ENCODE results near the gene CD300A.

CD300A gene

DNA sequence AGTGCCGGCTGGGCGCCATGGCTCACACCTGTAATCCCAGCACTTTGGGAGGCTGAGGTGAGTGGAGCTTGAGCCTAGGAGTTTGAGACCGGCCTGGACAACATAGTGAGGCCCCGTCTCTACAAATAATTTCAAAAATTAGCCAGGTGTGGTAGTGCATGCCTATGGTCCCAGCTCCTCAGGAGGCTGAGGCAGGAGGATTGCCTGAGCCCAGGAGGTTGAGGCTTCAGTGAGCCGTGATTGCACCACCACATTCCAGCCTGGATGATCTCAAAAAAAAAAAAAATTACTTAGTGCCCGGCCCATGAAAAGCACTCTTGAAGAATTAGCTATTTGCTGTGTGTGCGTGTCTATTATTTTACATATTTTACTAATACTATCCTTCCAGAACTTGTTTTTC lies 24.9 kb upstream of the CD300A start:
- no peak for DNase-seq

DNA sequence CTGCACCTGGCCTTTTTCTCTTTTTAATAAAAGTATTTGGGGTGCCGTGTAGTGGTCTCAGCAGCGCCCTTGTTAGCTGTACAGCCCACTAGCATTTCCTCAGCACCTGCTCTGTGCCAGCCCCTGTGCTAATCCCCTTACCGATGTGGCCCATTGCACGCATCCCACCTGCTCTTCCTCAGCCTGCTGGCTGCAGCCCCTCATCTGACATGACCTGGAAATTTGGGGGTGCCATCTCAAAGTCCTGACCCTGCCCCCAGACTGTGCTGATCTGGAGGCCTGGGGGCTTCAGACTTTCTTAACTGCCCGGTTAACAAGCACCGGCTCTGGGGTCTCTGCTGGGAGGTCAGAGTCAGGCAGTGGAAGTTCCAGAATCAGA lies 24.2 kb upstream of the CD300A start:
- no peak for DNase-seq

DNA sequence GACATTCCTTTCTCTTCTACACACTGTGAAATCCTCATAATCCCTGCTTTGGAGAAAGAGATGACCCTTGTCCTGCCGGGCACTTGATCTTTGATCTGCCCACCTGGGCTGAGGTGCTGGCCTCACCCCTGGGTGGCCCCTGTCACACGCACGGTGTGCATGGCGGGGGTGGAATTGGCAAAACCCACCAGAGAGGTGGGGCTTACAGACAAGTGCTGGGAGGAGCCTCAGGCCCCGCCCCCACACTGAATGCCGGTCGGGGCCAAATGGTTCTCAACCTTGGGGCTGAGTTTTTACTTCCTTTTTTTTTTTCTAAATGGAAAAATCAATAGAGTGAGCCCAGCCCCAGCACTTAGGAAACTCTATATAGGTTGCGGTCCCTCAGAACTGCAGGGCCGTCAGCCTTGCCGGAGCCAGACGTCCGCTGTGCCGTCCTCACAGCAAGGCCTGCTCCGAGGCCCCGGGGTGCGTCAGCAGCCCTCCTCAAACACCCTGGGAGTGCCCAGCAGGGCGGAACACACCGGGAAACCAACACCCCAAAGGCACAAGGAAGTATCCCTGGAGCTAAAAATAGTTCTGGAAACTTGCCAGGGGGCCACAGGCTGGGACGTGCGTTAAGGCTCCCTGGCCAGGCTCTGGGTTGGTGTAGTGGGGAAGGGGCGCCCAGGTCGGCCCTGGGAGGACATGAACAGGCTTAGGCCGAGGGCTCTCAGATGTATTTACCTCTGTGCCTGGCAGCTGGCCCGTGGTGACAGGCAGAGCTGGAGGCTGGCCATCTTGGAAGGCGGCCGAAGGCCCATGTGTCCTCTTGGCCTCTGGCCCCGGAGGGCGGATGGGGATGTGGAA lies 23.5 kb upstream of the CD300A start:
- peak; percentile 24 for DNase-seq

DNA sequence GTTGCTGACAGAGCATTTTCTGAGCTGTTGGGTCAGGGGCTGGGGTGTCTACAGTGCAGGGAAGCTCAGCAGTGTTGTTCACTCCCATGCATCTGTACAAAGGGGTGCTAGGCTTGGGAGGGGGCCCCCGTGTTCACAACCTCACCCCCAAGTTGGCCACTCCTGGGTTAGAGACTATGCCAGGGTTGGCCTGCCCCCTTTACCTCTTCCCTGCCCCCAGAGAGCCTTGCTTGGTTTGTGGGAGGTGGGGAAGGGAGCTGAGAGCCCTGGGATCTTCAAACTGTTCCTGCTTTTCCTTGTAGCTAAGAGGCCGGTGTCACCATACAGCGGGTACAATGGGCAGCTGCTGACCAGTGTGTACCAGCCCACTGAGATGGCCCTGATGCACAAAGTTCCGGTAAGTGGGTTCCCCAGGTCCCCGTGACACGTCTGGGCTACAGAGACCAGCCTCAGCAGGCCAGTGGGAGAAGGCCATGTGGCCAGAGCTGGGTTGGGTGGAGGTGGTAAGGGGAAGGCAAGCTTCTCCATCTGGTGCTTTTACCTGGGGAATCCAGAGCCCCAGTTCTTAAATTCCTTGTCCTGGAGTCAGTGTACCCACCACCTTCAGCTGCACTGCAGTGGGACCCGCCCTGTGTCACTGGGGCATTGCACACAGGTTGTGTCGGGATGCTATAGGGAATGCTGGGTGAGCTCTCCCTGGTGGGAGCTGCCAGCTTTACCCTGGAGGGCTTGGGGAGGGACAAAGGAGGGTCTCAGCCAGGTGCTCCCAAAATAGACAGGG lies 22.7 kb upstream of the CD300A start:
- no peak for DNase-seq

DNA sequence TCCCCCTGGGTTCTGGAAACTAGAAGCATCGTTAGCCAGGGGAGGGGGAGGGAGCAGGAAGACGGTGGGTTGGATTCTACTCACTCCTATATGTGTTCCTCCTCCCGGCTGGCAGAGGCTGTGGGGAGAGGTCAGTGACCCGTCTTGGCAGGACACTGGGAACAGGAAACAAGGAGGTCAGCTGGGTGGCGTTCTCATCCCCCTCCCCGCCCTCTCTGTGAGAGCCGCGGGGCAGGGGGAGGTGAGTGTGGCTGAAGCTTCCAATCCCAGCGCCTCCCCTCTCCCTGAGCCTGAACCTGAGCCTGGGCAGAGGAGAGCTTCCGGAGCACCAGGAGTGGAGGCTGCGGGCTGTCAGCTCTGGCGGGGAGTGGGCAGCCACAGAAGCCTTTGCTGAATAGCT lies 22.0 kb upstream of the CD300A start:
- DNase-seq: no peak

DNA sequence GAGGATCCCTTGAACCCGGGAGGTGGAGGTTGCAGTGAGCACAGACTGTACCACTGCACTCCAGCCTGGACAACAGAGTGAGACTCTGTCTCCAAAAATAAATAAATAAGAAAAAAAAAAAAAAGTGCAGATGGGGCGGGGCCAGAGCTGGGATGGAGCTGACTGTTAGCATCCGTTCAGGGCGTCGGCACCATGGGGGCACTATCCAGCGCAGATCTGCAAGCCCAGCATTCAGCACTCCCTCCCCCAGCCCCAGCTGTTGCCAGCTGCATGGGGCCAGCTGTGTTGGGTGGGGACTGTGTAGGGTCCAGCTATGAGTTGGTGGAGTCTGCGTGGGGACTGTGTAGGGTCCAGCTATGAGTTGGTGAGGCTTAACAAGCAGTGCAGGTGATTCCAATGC lies 21.3 kb upstream of the CD300A start:
- no peak for DNase-seq

DNA sequence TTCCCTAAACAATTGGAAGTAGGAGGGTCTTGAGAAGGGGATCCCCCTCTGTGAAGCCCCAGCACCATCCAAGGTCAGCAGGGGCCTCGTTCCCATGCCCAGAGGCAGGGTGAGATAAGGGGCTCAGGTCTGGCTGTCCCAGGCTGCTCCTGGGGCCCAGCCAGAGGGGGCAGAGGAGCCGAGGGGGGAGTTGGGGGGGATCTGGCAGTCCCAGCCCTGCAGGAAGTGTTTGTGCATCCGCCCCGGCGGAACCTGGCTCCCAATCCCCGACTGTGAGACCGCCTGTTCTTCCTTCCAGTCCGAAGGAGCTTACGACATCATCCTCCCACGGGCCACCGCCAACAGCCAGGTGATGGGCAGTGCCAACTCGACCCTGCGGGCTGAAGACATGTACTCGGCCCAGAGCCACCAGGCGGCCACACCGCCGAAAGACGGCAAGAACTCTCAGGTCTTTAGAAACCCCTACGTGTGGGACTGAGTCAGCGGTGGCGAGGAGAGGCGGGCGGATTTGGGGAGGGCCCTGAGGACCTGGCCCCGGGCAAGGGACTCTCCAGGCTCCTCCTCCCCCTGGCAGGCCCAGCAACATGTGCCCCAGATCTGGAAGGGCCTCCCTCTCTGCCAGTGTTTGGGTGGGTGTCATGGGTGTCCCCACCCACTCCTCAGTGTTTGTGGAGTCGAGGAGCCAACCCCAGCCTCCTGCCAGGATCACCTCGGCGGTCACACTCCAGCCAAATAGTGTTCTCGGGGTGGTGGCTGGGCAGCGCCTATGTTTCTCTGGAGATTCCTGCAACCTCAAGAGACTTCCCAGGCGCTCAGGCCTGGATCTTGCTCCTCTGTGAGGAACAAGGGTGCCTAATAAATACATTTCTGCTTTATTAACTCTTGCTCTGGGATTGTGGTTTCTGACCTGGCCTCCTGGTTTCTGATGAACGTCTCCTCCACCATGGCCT lies 19.6 kb upstream of the CD300A start:
- DNase-seq: no peak

DNA sequence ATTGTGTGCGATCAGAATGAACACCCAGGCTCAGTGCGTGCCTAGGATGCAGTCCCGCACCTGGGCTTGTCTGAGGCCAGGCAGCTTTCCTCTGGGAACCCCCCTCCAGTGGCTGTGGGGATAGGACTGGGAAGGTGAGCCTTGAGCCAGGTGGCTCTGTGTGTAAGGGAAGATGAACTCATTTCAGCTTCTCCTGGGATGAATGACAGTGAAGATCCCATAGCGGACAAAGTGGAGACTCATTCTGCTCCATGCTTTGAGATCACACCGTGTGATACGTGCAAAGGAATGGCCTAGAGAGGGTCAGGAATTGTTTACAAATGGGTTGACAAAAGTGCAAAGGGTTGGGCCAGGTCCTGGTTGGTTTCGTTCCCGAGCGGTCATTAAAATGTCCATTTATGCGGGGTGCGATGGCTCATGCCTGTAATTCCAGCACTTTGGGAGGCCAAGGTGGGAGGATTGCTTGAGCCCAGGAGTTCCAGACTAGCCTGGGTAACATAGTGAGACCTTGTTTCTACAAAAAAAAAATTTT lies 18.7 kb upstream of the CD300A start:
- no peak for DNase-seq

DNA sequence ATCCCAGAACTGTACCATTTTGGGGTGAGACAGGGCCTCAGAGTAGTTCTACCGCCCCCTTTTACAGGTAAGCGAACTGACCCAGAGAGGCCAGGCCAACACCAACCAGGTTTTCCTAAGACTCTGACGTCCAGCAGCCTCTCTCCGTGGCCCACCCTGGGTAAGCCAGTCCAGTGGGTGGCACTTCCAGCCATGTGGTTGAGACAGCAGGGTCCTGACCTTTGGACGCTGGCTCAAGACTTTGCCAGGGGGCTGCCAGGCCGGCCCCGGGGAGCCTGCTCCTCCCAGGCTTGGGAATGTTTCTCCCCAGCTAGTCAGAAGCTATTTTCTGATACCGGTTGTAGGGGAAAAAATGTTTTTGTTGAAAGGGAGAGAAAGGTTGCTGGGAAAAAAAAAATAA lies 17.7 kb upstream of the CD300A start:
- no peak for DNase-seq

DNA sequence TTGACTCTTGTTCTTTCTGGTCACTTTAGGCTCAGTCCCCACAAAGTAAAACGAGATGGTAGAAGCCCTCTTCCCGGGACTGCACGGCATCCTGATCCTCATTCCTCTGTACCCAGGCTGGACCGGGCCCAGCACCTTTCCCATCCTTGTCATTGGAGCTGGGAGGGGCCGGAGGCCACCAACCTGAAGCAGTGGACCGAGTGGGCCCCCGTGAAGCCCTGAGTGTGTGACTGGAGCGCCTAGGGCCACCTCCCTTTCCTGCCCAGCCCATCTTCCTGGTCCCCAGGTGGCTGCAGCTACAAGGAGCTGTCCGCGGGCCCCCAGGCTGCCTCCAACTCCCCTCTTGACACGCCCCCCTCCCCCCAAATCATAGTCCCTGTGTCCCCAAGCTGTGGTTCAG lies 17.1 kb upstream of the CD300A start:
- DNase-seq: no peak

DNA sequence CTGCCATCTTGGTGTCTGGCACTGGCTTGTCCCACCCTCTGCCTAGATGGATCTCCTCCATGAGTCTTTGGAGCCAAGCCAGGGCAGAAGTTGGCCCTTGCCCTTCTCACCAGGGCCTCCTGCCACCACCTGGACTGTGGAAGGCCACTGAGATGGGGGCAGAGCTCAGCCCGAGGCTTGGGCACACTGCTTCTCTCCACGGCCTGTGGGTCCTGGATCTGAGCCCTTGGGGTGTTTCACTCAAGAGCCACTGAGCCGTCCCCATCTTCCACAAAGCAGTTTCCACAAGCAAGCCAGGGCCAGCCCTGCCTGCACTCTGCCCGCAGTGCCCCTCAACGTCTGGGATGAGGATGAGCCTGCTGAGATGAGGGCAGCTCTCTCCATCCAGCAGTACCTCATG lies 16.7 kb upstream of the CD300A start:
- no peak for DNase-seq

DNA sequence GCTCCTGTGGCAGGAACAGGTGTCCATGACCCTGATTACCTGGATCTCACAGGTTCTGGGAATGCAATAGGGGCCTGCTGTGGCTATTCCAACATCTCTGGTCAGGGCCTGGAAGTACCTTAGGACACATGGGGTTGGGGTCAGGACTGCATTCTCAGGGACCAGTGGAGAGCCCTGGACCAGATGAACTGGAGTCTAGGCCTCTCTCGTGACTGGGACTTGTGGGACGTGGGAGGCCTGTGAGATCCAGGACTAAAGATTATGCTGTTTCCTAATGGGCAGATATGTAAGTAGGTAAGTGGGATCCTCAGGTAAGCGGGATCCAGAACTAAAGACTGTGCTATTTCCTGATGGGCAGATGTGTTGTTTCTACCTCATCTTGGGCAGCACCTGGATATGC lies 16.2 kb upstream of the CD300A start:
- no peak for DNase-seq

DNA sequence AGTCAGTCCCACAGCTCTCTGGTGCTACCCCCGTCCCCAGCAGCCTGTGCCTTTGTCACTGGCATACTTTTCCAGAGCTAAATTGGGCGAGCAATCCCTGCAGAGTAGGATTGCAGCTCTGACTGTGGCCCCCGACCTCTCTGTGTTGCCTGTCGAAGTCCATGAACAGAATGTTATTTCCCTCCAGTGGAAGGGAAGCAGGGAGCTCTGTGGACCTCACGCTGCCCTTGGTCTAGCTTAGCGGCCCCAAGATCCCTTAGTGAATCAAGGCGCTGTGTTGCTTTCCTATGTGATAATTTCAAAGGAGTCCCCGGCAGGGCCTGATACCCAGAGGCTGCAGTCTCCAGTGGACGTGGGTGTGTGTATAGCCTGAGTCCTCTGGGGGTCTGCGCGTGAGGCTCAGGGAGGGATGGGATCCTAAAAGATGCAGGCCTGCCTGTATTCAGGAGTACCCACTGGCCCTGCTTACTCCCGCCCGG lies 15.5 kb upstream of the CD300A start:
- no peak for DNase-seq

DNA sequence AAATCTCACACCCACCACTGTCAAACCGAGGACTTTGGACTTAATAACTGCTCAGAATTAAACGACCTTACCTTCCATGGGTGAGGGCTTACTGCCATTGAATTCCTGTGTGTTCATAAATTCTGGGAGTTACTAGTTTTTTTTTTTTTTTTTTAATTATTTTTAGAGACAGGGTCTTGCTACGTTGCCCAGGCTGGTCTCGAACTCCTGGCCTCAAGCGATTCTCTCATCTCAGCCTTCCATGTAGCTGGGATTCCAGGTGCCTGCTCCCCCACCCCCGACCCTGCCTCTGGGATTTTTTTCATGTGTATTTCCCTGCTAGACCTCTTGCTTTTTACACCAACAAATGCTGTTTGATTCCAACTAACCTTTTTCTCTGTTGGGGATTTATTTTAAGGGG lies 14.9 kb upstream of the CD300A start:
- DNase-seq: no peak

DNA sequence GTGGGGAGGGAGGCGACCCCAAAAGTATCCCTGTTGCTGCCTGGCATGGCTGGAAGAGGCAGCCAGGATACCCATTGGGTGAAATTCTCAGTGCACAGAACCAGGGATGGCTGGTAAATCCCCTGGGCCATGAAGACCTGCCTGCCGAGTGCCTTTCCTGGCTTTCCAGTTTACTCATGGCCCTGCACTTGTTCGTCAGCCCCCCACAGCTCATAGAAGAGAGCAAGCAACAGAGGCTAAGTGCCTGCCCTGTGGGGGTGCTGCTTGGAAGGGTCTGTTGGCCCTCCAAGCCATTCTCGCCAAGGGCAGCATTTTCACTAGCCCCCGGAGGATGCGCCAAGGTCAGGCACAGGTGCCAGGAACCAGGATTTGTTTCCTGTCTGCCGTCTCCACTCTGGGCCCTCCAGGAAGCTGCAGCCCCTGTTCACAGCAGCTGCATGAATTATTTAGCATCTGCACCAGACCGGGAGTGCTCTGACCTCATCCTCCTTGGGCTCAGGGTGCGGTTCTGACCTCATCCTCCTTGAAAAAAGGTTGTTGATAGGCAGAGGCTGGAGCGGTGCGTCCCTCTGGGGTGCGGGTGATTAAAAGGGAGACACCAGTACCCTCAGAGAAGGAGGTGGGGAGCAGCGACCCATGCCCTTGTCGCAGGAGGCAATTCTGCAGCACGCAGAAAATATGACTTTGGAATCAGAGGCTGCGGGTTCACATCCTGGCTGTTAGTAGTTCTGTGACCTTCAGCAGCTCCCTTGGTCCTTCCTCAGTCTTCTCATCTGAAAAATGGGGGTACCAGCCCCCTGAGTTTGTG lies 14.2 kb upstream of the CD300A start:
- DNase-seq: peak; percentile 13

DNA sequence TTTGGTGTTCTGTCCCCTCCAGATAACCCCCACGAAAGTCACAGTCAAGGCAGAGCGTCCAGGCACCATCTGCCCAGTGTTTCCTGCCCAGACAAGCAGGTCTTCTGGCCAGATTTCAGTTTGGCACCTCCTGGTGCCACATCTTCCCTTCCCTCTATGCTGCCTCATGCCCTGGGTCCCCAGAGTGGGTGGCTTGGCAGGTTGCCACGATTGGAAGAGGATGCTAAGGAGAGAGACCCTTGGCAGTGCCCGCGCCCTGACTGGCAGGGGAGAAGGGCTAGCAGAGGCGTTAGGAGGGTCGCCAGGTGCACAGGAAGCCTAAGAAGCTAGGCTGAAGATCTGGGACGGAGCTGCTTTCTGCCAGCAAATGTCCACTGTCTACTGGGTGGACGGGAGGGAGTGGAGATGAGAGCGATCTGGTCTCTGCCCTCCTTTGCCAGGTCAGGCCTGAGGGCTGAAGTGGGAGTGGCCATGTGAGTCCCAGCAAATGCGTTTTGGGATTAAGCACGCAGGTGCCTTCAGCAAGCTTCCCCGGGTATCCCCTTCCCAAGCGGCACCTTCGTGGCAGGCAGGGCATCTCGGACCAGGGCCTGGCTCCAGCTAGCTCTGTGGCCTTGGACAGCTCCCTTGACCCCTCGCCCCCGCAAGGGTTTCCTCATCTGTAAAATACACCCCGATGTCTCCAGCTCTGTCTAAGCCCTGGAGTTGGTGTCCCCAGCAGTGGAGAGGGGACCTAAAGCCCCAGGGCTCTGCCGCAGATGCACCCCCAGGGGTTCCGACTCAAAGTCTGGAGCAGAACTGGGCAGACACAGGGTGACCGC lies 13.4 kb upstream of the CD300A start:
- DNase-seq: no peak

DNA sequence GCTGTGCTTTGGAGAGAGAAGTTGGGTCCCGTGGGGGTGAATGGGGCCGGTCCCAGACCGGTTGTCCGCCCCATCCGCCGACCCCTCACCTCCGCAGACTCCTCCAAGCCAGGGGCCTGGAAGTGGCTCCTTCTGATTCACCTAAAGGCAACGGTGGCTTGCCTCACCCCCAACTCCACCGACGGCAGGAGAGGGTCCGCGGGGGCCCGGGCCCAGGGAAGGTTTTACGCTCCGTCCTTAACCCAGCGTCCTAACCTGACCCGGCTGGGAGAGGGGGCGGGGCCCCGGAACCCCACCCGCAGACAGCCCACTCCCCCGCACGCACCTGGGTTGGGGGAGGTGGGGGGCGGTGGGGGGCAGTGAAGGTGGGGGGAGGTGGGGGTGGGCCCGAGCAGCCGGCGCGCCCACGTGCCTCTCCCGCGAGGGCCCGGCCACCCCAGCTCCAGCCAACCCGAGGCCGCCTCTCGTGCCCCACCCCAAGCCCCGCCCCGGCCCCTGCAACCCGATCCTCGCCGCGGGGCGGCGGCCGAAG lies 12.7 kb upstream of the CD300A start:
- DNase-seq: peak; percentile 78

DNA sequence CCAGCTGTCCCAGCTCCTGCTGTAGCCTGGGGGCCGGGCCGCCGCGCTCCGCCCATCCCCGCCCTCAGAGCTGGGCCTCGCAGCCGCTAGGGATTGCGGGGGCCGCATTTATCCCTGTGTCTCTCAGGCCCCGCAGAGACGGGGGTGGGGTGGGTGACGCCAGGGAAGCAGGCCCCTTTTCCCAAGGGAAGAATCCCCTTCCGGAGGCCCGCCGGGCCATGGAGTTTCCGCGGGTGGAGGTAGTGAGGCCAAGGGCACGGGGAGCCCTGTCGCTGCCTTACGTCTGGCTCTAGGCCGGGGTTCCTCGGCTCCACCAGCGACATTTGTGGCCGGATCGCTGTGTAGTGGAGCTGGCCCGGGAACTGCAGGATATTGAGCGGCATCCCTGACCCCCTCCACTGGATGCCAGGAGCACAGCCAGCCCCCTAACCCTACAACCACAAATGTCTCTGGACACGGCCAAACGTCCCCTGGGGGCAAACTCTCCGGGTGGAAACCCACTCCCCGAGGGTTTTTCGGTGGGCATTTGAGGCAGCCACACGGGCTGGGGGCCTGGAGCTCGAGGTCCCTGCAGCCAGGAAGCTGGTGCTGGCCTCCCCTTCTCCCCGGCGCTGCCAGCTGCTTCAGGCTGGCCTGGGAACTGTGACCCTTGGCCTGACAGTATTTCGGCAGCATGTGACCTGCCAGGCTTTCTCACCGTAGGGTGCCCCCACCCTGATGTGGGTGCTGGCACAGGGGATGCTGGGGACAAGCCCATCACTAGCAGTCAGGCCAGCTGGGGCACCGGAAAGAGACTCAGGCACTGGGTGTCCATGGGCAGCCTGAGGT lies 12.0 kb upstream of the CD300A start:
- no peak for DNase-seq

DNA sequence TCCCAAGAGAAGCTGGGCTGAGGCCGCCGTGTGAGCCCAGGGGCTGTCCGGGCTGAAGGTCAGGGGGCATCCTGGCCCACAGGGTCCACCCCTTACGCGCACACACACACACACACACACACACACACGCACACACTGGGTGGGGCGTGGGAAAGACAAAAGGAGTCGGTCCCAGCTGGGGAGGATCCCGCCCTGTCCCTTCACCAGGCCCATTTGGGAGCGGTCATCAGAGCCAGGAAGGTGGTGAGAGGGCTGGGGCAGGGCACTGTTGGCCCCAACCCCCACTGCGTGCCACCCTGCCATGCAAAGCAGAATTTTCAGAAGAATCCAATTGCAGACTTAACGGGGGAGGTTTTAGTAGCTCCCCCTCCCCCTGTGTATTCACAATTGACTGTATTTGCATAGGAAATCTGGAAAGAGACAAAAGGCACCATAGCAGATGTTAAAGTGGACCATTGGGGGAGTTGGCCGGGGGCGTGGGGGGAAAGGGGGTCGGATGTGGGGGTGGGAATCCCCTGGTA lies 11.3 kb upstream of the CD300A start:
- no peak for DNase-seq

DNA sequence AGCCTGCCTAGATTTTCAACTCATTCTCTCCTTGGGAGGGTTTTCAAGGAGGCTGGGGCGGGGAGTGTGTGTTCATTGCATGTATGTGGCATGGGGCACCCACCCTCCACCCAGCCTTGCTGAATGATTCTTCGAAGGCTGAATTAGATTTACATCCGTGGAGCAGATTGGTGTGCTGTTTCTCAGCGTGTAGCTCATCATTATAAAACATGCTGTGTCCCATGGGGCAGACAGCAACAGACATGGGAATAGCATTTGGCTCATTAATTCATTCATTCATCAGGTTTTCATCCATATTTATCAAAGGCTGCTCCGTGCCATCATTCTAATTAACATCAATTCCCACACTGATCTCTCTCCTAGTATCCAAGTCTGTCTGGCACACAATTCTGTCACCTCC lies 10.6 kb upstream of the CD300A start:
- no peak for DNase-seq

All from CD4-positive, alpha-beta T cell treated with Interleukin-10 for 1 hour (primary cell).